Mesenchymal stem cell (in vitro differentiated cells and primary cell): Measurements from ENCODE around the gene AKR1E2.

ENCODE experiments used
- DNase-seq: peaks from one replicate; pipeline ENCODE4 v3.0.0-alpha.2; 2013
- H2AFZ ChIP-seq: one replicate; pipeline ENCODE4 v1.6.1; 2013; ENCODE audit warnings: low read depth, mild to moderate bottlenecking, control low read depth, inconsistent platforms, low read length, moderate library complexity
- H2AK5ac ChIP-seq: 2 replicates; pipeline ENCODE4 v1.6.1; 2013; ENCODE audit warnings: low read length, moderate library complexity, mild to moderate bottlenecking, inconsistent platforms; ENCODE audit not compliant: severe bottlenecking
- H2BK120ac ChIP-seq: one replicate; pipeline ENCODE4 v1.6.1; 2013; ENCODE audit warnings: low read depth, mild to moderate bottlenecking, inconsistent platforms, low read length, moderate library complexity
- H2BK12ac ChIP-seq, 2 experiments: one replicate each; pipeline ENCODE4 v1.6.1; 2013; ENCODE audit warnings: inconsistent platforms in 2 of 2, low read length in 2 of 2, mild to moderate bottlenecking in 2 of 2, moderate library complexity in 2 of 2, control low read depth in 1 of 2
- H2BK15ac ChIP-seq: one replicate; pipeline ENCODE4 v1.6.1; 2013; ENCODE audit warnings: mild to moderate bottlenecking, low read depth, inconsistent platforms; ENCODE audit not compliant: poor library complexity, severe bottlenecking
- H2BK5ac ChIP-seq: 2 replicates; pipeline ENCODE4 v1.6.1; 2013; ENCODE audit warnings: low read depth, mild to moderate bottlenecking, low read length, control low read depth, inconsistent platforms; ENCODE audit not compliant: poor library complexity, severe bottlenecking
- H3K14ac ChIP-seq, 2 experiments: one replicate each; pipeline ENCODE4 v1.6.1; 2013; ENCODE audit warnings: inconsistent platforms in 2 of 2, low read length in 2 of 2, control low read depth in 1 of 2, mild to moderate bottlenecking in 1 of 2, moderate library complexity in 1 of 2
- H3K18ac ChIP-seq, 2 experiments: one replicate each; pipeline ENCODE4 v1.6.1; 2013; ENCODE audit warnings: inconsistent platforms in 2 of 2, low read length in 2 of 2, control low read depth in 1 of 2, low read depth in 1 of 2, mild to moderate bottlenecking in 1 of 2
- H3K23ac ChIP-seq, 2 experiments: one replicate each; pipeline ENCODE4 v1.6.1; 2013; ENCODE audit warnings: inconsistent platforms in 2 of 2, low read length in 2 of 2, mild to moderate bottlenecking in 2 of 2, moderate library complexity in 2 of 2, control low read depth in 1 of 2
- H3K27ac ChIP-seq: 2 replicates; pipeline ENCODE4 v1.5.1; 2013; ENCODE audit warnings: mild to moderate bottlenecking, moderate library complexity, low read length, control low read depth, inconsistent platforms; ENCODE audit not compliant: poor library complexity, severe bottlenecking
- H3K27me3 ChIP-seq, 2 experiments: 2 replicates each; pipeline versions ENCODE4 v1.6.1 to v1.7.0; 2013; ENCODE audit warnings: low read length in 2 of 2, mild to moderate bottlenecking in 2 of 2, moderate library complexity in 2 of 2, control low read depth in 1 of 2, inconsistent platforms in 1 of 2; ENCODE audit not compliant: control insufficient read depth in 1 of 2, insufficient read depth in 1 of 2
- H3K36me3 ChIP-seq, 2 experiments: 2 replicates each; pipeline versions ENCODE4 v1.6.1 to v1.7.0; 2013; ENCODE audit warnings: low read length in 2 of 2, control low read depth in 1 of 2, inconsistent platforms in 1 of 2, low read depth in 1 of 2, mild to moderate bottlenecking in 1 of 2; ENCODE audit not compliant: insufficient read depth in 2 of 2, control insufficient read depth in 1 of 2
- H3K4ac ChIP-seq, 2 experiments: one replicate each; pipeline ENCODE4 v1.6.1; 2013; ENCODE audit warnings: inconsistent platforms in 2 of 2, low read length in 2 of 2, mild to moderate bottlenecking in 2 of 2, moderate library complexity in 2 of 2, control low read depth in 1 of 2, low read depth in 1 of 2
- H3K4me1 ChIP-seq: 2 replicates; pipeline ENCODE4 v1.6.1; 2013; ENCODE audit warnings: low read depth, low read length, control low read depth; ENCODE audit not compliant: control insufficient read depth, insufficient read depth
- H3K4me2 ChIP-seq: 2 replicates; pipeline ENCODE4 v1.6.1; 2013; ENCODE audit warnings: low read length, mild to moderate bottlenecking, inconsistent platforms; ENCODE audit not compliant: poor library complexity, severe bottlenecking
- H3K4me3 ChIP-seq, 2 experiments: 2 replicates each; pipeline versions ENCODE4 v1.5.1 to v1.7.0; 2013; ENCODE audit warnings: low read length in 2 of 2, mild to moderate bottlenecking in 2 of 2, control low read depth in 1 of 2, low read depth in 1 of 2; ENCODE audit not compliant: insufficient read depth in 1 of 2
- H3K79me1 ChIP-seq: replicated peaks from 2 replicates; pipeline ENCODE4 v1.6.1; 2013; ENCODE audit warnings: mild to moderate bottlenecking, control low read depth, low read length, inconsistent platforms; ENCODE audit not compliant: poor library complexity, severe bottlenecking
- H3K9ac ChIP-seq: 2 replicates; pipeline ENCODE4 v1.7.0; 2013; ENCODE audit warnings: mild to moderate bottlenecking, low read length, moderate library complexity
- H3K9me3 ChIP-seq: 2 replicates; pipeline ENCODE4 v1.7.0; 2013; ENCODE audit warnings: mild to moderate bottlenecking, low read length; ENCODE audit not compliant: control insufficient read depth
- H4K8ac ChIP-seq: one replicate; pipeline ENCODE4 v1.6.1; 2013; ENCODE audit warnings: inconsistent platforms, mild to moderate bottlenecking, low read length, moderate library complexity
- H4K91ac ChIP-seq: one replicate; pipeline ENCODE4 v1.6.1; 2013; ENCODE audit warnings: mild to moderate bottlenecking, low read length, inconsistent platforms
- WGBS: methylation state at CpG from one replicate; pipeline ENCODE4 v1.1.7; 2013; ENCODE audit warnings: mixed read lengths; 5-methylcytosine and 5-hydroxymethylcytosine counted together

Gene AKR1E2

GRCh38 chr10:4780782-4781181, 45.2 kb upstream of the AKR1E2 start:
- Histone ChIP-seq H2BK120ac (peak overlapping the region; percentile 19), H3K9ac (peak overlapping the region; percentile 34), H3K9me3 (no peaks in the 10 kb centered on the region), H2AK5ac (no peak overlapping the region), H3K14ac (no peak overlapping the region), H3K4me2 (no peak overlapping the region), H4K8ac (peak overlapping the region; percentile 54), H3K36me3 (no peaks in the 10 kb centered on the region), H3K4me3 (no peak overlapping the region), H3K27me3 (no peaks in the 10 kb centered on the region), H2BK12ac (peak overlapping the region in 1 of 2 experiments; percentile 93), H3K27ac (no peak overlapping the region), H2AFZ (no peak overlapping the region), H3K23ac (no peak overlapping the region), H3K18ac (peak overlapping the region in 1 of 2 experiments; percentile 79), H2BK5ac (no peak overlapping the region), H3K4me1 (peaks cover 2% of the 10 kb centered on the region), H3K79me1 (no peaks in the 10 kb centered on the region), H4K91ac (peak overlapping the region; percentile 89), H2BK15ac (no peak overlapping the region), H3K4ac (no peak overlapping the region)
- DNase-seq = peak; percentile 44
- WGBS = 48% methylated on average over 6 of the region's 6 CpGs

- Histone ChIP-seq H2AK5ac (no peak overlapping the region), H3K27ac (no peak overlapping the region), H3K79me1 (no peaks in the 10 kb centered on the region), H4K91ac (no peak overlapping the region), H3K4ac (no peak overlapping the region), H3K27me3 (no peaks in the 10 kb centered on the region), H3K4me2 (no peak overlapping the region), H3K18ac (no peak overlapping the region), H2BK5ac (no peak overlapping the region), H2BK15ac (no peak overlapping the region), H3K36me3 (no peaks in the 10 kb centered on the region), H3K9me3 (no peaks in the 10 kb centered on the region), H3K23ac (no peak overlapping the region), H4K8ac (no peak overlapping the region), H3K4me1 (peaks cover 2% of the 10 kb centered on the region), H2BK120ac (no peak overlapping the region), H2BK12ac (no peak overlapping the region), H3K9ac (no peak overlapping the region), H3K14ac (no peak overlapping the region), H2AFZ (no peak overlapping the region), H3K4me3 (no peak overlapping the region)
- no peak for DNase-seq
- WGBS = 78% methylated on average over 3 of the region's 3 CpGs
These were observed 44.1 kb upstream of the AKR1E2 start for GRCh38 chr10:4781955-4782354.

- Histone ChIP-seq H4K91ac (no peak overlapping the region), H2BK12ac (no peak overlapping the region), H2AK5ac (no peak overlapping the region), H3K79me1 (no peaks in the 10 kb centered on the region), H3K9ac (no peak overlapping the region), H3K9me3 (no peaks in the 10 kb centered on the region), H2AFZ (no peak overlapping the region), H3K14ac (no peak overlapping the region), H3K27me3 (no peaks in the 10 kb centered on the region), H3K4me3 (no peak overlapping the region), H3K4me2 (no peak overlapping the region), H3K23ac (no peak overlapping the region), H2BK5ac (no peak overlapping the region), H3K27ac (no peak overlapping the region), H4K8ac (no peak overlapping the region), H3K36me3 (no peaks in the 10 kb centered on the region), H3K18ac (no peak overlapping the region), H2BK120ac (no peak overlapping the region), H3K4ac (no peak overlapping the region), H3K4me1 (peaks cover 2% of the 10 kb centered on the region), H2BK15ac (no peak overlapping the region)
- WGBS = 99% methylated on average over 6 of the region's 8 CpGs
- DNase-seq = no peak
These were observed 41.2 kb upstream of the AKR1E2 start for GRCh38 chr10:4784667-4785333.

GRCh38 chr10:4786043-4786839, 39.8 kb upstream of the AKR1E2 start:
- no peak overlapping the region for H3K18ac ChIP-seq
- WGBS = 85% methylated on average over 9 of the region's 12 CpGs
- H3K79me1 ChIP-seq = no peaks in the 10 kb centered on the region
- no peak overlapping the region for H3K23ac ChIP-seq
- H3K4me1 ChIP-seq = no peaks in the 10 kb centered on the region
- no peak overlapping the region for H4K8ac ChIP-seq
- no peak overlapping the region for H3K4me3 ChIP-seq
- H2BK5ac ChIP-seq = no peak overlapping the region
- H2BK15ac ChIP-seq = no peak overlapping the region
- no peaks in the 10 kb centered on the region for H3K36me3 ChIP-seq
- H2BK120ac ChIP-seq = no peak overlapping the region
- no peak overlapping the region for H2AFZ ChIP-seq
- no peak overlapping the region for H2BK12ac ChIP-seq
- H3K4me2 ChIP-seq = no peak overlapping the region
- H3K27ac ChIP-seq = no peak overlapping the region
- no peak overlapping the region for H3K14ac ChIP-seq
- H4K91ac ChIP-seq = no peak overlapping the region
- no peak overlapping the region for H3K9ac ChIP-seq
- no peak for DNase-seq
- H3K9me3 ChIP-seq = no peaks in the 10 kb centered on the region
- H3K27me3 ChIP-seq = no peaks in the 10 kb centered on the region
- no peak overlapping the region for H2AK5ac ChIP-seq
- H3K4ac ChIP-seq = no peak overlapping the region
